Natural killer cell (primary cell): ENCODE data around the gene WDR5. TPM values are rescaled to one million over a fixed set of nuclear protein-coding genes. Genes with fewer than 3 reads are reported as not detected.
A peak's percentile ranks its signal among the peaks of the same experiment; 100 is the strongest.

Experiments used
- ATAC-seq, 3 donors: fragments of 150-1000 bp in 2 of 3; fragments of 200-7000 bp in 1 of 3; cut with Tn5 transposase; 1 replicate in 1 of 3; 2 replicates in 2 of 3; pipeline ENCODE4 v1.10.0; 2021; ENCODE audit warnings: mild to moderate bottlenecking in 2 of 3, moderate library complexity in 2 of 3
- DNase-seq, 2 donors: peaks; one replicate each; pipeline versions ENCODE4 v3.0.0 to v3.0.0-alpha.2; 2013 to 2021; ENCODE audit warnings: mixed read lengths in 1 of 2
- H3K27ac ChIP-seq: one replicate; pipeline ENCODE4 v1.5.1; 2013; ENCODE audit warnings: mild to moderate bottlenecking, low read length
- H3K27me3 ChIP-seq: one replicate; pipeline ENCODE4 v1.6.1; 2013; ENCODE audit warnings: low read length; ENCODE audit not compliant: control insufficient read depth, insufficient read depth
- H3K36me3 ChIP-seq: one replicate; pipeline ENCODE4 v1.6.1; 2013; ENCODE audit warnings: low read length; ENCODE audit not compliant: control insufficient read depth, insufficient read depth
- H3K4me1 ChIP-seq: one replicate; pipeline ENCODE4 v1.6.1; 2013; ENCODE audit warnings: low read length; ENCODE audit not compliant: control insufficient read depth, insufficient read depth
- H3K4me3 ChIP-seq: one replicate; pipeline ENCODE4 v1.5.1; 2013; ENCODE audit warnings: low read length
- H3K9me3 ChIP-seq: one replicate; pipeline ENCODE4 v1.6.1; 2013; ENCODE audit warnings: low read length; ENCODE audit not compliant: control insufficient read depth, insufficient read depth
- H3K27ac Mint-ChIP-seq, 2 donors: one replicate each; pipeline ENCODE4 v1.8.0; 2022; ENCODE audit warnings: mild to moderate bottlenecking in 2 of 2, mixed read lengths in 2 of 2, moderate library complexity in 1 of 2
- H3K27me3 Mint-ChIP-seq, 2 donors: one replicate each; pipeline ENCODE4 v1.8.0; 2022; ENCODE audit warnings: low read depth in 2 of 2, mixed read lengths in 2 of 2
- H3K36me3 Mint-ChIP-seq: one replicate; pipeline ENCODE4 v1.8.0; 2022; ENCODE audit warnings: mixed read lengths
- H3K4me1 Mint-ChIP-seq, 2 donors: one replicate each; pipeline ENCODE4 v1.8.0; 2022; ENCODE audit warnings: mixed read lengths in 2 of 2
- H3K4me3 Mint-ChIP-seq: one replicate; pipeline ENCODE4 v1.8.0; 2022; ENCODE audit warnings: mild to moderate bottlenecking, moderate library complexity, mixed read lengths
- H3K9me3 Mint-ChIP-seq, 2 donors: one replicate each; pipeline ENCODE4 v1.8.0; 2022; ENCODE audit warnings: mixed read lengths in 2 of 2
- WGBS: methylation state at CpG from one replicate; pipeline ENCODE4 v1.1.7; 2013; ENCODE audit warnings: missing lambda C conversion rate; ENCODE audit not compliant: insufficient coverage; 5-methylcytosine and 5-hydroxymethylcytosine counted together
- intact Hi-C: fragments of 100-400 bp; cut with micrococcal nuclease; formaldehyde crosslinking; loops from one replicate; pipeline ENCODE4 v1.14.2; 2022
- total RNA-seq, 4 donors: library from RNA; stranded (reverse); fragments of 120-200 nt in 1 of 4; gene quantifications; one replicate each; pipeline versions ENCODE4 v1.2.3 to v1.2.4, GENCODE V29; 2013 to 2022
- TF ChIP-seq, protein P1 (sequence below): fragments of 200-600 bp; IDR thresholded peaks from one replicate; pipeline ENCODE4 v1.8.0; 2022; ENCODE audit warnings: antibody characterized with exemption

Gene WDR5
- total RNA-seq, 3 donors from 2014 or later (not counting 1 experiment from before 2014, with no cell fraction given) = 12.9 to 18.6 (median 15.9) TPM

GRCh38 chr9:134163371-134164196 is 27.7 kb downstream of the WDR5 start:
- intact Hi-C loops = loop anchor here (1.0 to 10.0 kb wide), 3 partner anchors 28 to 161 kb away; partner anchors contain the start of genes BRD3 and RXRA
- Mint-ChIP-seq H3K4me1 (peaks cover 5 to 15% of the 10 kb centered on the region in 2 donors), H3K36me3 (no peaks in the 10 kb centered on the region), H3K4me3 (no peak overlapping the region), H3K27me3 (no peaks in the 10 kb centered on the region), H3K27ac (no peak overlapping the region), H3K9me3 (no peaks in the 10 kb centered on the region)
- H3K9me3 ChIP-seq = no peaks in the 10 kb centered on the region
- ATAC-seq (peak; percentile 9 to 16 (median 12)), DNase-seq (peak; percentile 62 to 86)
- H3K27me3 ChIP-seq = no peaks in the 10 kb centered on the region
- H3K4me1 ChIP-seq = peaks cover 13% of the 10 kb centered on the region
- peaks cover 5% of the 10 kb centered on the region for H3K36me3 ChIP-seq
- TF ChIP-seq, protein P1, sequence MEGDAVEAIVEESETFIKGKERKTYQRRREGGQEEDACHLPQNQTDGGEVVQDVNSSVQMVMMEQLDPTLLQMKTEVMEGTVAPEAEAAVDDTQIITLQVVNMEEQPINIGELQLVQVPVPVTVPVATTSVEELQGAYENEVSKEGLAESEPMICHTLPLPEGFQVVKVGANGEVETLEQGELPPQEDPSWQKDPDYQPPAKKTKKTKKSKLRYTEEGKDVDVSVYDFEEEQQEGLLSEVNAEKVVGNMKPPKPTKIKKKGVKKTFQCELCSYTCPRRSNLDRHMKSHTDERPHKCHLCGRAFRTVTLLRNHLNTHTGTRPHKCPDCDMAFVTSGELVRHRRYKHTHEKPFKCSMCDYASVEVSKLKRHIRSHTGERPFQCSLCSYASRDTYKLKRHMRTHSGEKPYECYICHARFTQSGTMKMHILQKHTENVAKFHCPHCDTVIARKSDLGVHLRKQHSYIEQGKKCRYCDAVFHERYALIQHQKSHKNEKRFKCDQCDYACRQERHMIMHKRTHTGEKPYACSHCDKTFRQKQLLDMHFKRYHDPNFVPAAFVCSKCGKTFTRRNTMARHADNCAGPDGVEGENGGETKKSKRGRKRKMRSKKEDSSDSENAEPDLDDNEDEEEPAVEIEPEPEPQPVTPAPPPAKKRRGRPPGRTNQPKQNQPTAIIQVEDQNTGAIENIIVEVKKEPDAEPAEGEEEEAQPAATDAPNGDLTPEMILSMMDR = peak; percentile 52
- H3K4me3 ChIP-seq = no peak overlapping the region
- under 1% methylated on average over 80 of the region's 80 CpGs for WGBS
- H3K27ac ChIP-seq = no peak overlapping the region

DNA sequence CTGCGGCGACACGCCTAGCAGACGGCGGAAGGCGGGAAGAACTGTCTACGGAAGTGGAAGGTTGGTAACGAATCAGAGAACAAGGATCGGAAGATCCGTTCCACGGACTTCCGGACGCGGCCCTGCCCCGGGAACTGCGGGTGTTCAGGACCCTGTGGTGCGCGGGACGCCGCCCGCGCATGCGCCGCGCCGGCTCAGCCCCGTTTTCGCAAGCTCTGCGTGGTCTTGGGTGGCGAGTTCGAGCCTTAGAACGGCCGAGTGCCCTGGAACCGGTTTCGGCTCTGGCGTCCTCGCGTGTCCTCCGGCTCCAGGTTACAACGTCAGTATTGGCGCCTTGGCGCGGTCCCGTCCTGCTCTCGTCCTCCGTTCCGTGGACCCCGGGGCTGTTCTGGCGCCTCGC is 29.0 kb downstream of the WDR5 start:
- peaks cover 5 to 15% of the 10 kb centered on the region in 2 donors for H3K4me1 Mint-ChIP-seq
- peaks cover 3% of the 10 kb centered on the region for H3K9me3 ChIP-seq
- DNase-seq = no peak
- intact Hi-C loops = loop anchor here (1.0 to 10.0 kb wide), 3 partner anchors 30 to 160 kb away; partner anchors contain the start of genes BRD3 and RXRA
- no peaks in the 10 kb centered on the region for H3K27me3 ChIP-seq
- H3K4me3 Mint-ChIP-seq = no peak overlapping the region
- TF ChIP-seq, protein P1 = no peak
- peaks cover 13% of the 10 kb centered on the region for H3K4me1 ChIP-seq
- H3K27ac ChIP-seq = no peak overlapping the region
- no peaks in the 10 kb centered on the region for H3K27me3 Mint-ChIP-seq
- WGBS = under 1% methylated on average over 50 of the region's 50 CpGs
- H3K4me3 ChIP-seq = no peak overlapping the region
- ATAC-seq = no peak
- H3K27ac Mint-ChIP-seq = no peak overlapping the region
- H3K36me3 ChIP-seq = no peaks in the 10 kb centered on the region
- H3K9me3 Mint-ChIP-seq = no peaks in the 10 kb centered on the region
- H3K36me3 Mint-ChIP-seq = no peaks in the 10 kb centered on the region

GRCh38 chr9:134165357-134166315 is 29.8 kb downstream of the WDR5 start:
- TF ChIP-seq, protein P1 = no peak
- ATAC-seq (no peak), DNase-seq (peak in 1 of 2 donors; percentile 65)
- no peak overlapping the region for H3K4me3 ChIP-seq
- H3K9me3 ChIP-seq = peaks cover 3% of the 10 kb centered on the region
- peaks cover 5 to 15% of the 10 kb centered on the region in 2 donors for H3K4me1 Mint-ChIP-seq
- no peak overlapping the region for H3K27ac ChIP-seq
- intact Hi-C loops = loop anchor here (10.0 kb wide), 1 partner anchor 159 kb away; the partner anchor contains the start of gene RXRA
- no peak overlapping the region for H3K4me3 Mint-ChIP-seq
- H3K27me3 ChIP-seq = no peaks in the 10 kb centered on the region
- 60% methylated on average over 29 of the region's 29 CpGs for whole genome bisulfite sequencing
- H3K9me3 Mint-ChIP-seq = no peaks in the 10 kb centered on the region
- H3K36me3 Mint-ChIP-seq = no peaks in the 10 kb centered on the region
- peaks cover 13% of the 10 kb centered on the region for H3K4me1 ChIP-seq
- no peak overlapping the region for H3K27ac Mint-ChIP-seq
- no peaks in the 10 kb centered on the region for H3K27me3 Mint-ChIP-seq
- no peaks in the 10 kb centered on the region for H3K36me3 ChIP-seq
